ENCODE measurements around the gene TMEM215. TPM values are rescaled to one million over a fixed set of nuclear protein-coding genes. Genes with fewer than 3 reads are reported as not detected.

The TMEM215 gene
- total RNA-seq = not detected

- H3K36me3 ChIP-seq = no peaks in the 10 kb centered on the region
- no peak for DNase-seq (ENCODE audit: low spot score)
- TF ChIP-seq, protein P1, sequence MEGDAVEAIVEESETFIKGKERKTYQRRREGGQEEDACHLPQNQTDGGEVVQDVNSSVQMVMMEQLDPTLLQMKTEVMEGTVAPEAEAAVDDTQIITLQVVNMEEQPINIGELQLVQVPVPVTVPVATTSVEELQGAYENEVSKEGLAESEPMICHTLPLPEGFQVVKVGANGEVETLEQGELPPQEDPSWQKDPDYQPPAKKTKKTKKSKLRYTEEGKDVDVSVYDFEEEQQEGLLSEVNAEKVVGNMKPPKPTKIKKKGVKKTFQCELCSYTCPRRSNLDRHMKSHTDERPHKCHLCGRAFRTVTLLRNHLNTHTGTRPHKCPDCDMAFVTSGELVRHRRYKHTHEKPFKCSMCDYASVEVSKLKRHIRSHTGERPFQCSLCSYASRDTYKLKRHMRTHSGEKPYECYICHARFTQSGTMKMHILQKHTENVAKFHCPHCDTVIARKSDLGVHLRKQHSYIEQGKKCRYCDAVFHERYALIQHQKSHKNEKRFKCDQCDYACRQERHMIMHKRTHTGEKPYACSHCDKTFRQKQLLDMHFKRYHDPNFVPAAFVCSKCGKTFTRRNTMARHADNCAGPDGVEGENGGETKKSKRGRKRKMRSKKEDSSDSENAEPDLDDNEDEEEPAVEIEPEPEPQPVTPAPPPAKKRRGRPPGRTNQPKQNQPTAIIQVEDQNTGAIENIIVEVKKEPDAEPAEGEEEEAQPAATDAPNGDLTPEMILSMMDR (IDR thresholded peaks at IDR 0.05) = no peak
- no peak within 1 kb of the TSS for H3K27ac ChIP-seq
- H3K27me3 ChIP-seq = peaks cover 0 to 21% of the 10 kb centered on the region in 2 donors
- H3K4me3 ChIP-seq = no peak within 1 kb of the TSS
- no peaks in the 10 kb centered on the region for H3K9me3 ChIP-seq
- peaks cover 0 to 10% of the 10 kb centered on the region in 2 donors for H3K4me1 ChIP-seq
Measured at GRCh38 chr9:32783168-32783891, at the start of gene TMEM215. TMEM215 (plus strand) TSS chr9:32783540; CDS start chr9:32784184, 644 bp downstream.

DNA sequence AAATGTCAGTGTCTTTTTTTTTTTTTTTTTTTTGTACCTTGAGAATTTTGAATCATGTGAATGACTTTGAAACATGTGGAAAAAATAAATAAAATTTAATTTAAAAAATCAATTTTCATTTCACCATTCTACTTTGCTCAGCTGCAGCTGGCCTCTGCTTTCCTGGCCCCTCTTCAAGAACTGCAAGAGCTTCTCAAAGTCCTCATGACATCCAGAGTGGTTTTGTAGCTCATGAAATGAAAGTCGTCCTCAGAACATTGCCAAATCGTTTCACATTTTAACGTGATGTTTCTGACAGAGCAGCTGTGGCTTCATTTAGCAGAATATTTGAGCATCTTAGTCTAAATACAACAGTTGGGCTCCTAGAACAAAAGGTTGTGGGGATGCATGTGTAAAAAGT lies 47.9 kb upstream of the TMEM215 start:
- no peaks in the 10 kb centered on the region for H3K4me1 ChIP-seq
- TF ChIP-seq, protein P1 (IDR thresholded peaks at IDR 0.05) = no peak
- no peaks in the 10 kb centered on the region for H3K36me3 ChIP-seq
- H3K9me3 ChIP-seq = no peaks in the 10 kb centered on the region
- no peak overlapping the region for H3K4me3 ChIP-seq
- no peak for DNase-seq (ENCODE audit: low spot score)
- H3K27ac ChIP-seq = no peak overlapping the region
- H3K27me3 ChIP-seq = no peaks in the 10 kb centered on the region

GRCh38 chr9:32737378-32737777 lies 46.0 kb upstream of the TMEM215 start:
- Histone ChIP-seq H3K4me1 (no peaks in the 10 kb centered on the region), H3K27ac (no peak overlapping the region), H3K4me3 (no peak overlapping the region), H3K36me3 (no peaks in the 10 kb centered on the region), H3K27me3 (no peaks in the 10 kb centered on the region), H3K9me3 (no peaks in the 10 kb centered on the region)
- TF ChIP-seq, protein P1 (IDR thresholded peaks at IDR 0.05) = no peak
- no peak for DNase-seq (ENCODE audit: low spot score)

GRCh38 chr9:32738501-32739172 lies 44.7 kb upstream of the TMEM215 start:
- TF ChIP-seq, protein P1 (IDR thresholded peaks at IDR 0.05) = no peak
- no peaks in the 10 kb centered on the region for H3K27me3 ChIP-seq
- H3K27ac ChIP-seq = no peak overlapping the region
- H3K9me3 ChIP-seq = no peaks in the 10 kb centered on the region
- DNase-seq (ENCODE audit: low spot score) = no peak
- no peaks in the 10 kb centered on the region for H3K4me1 ChIP-seq
- H3K36me3 ChIP-seq = no peaks in the 10 kb centered on the region
- no peak overlapping the region for H3K4me3 ChIP-seq

GRCh38 chr9:32741706-32742105 lies 41.6 kb upstream of the TMEM215 start:
- Histone ChIP-seq H3K4me1 (no peaks in the 10 kb centered on the region), H3K27ac (no peak overlapping the region), H3K27me3 (no peaks in the 10 kb centered on the region), H3K9me3 (no peaks in the 10 kb centered on the region), H3K4me3 (no peak overlapping the region), H3K36me3 (no peaks in the 10 kb centered on the region)
- TF ChIP-seq, protein P1 (IDR thresholded peaks at IDR 0.05) = no peak
- no peak for DNase-seq (ENCODE audit: low spot score)
